Omental fat pad (tissue), 4 donors: ENCODE data around the gene RPL14. TPM values are rescaled to one million over a fixed set of nuclear protein-coding genes. Genes with fewer than 3 reads are reported as not detected.

Experiments used
- ATAC-seq: fragments of 150-250 bp; one replicate; pipeline ENCODE4 v1.9.1; 2016; ENCODE audit warnings: mild to moderate bottlenecking, moderate library complexity; ENCODE audit not compliant: low FRiP score
- DNase-seq: peaks from one replicate; pipeline ENCODE4 v3.0.0-alpha.2; 2019; ENCODE audit warnings: low spot score
- total RNA-seq, 4 donors: library from RNA; depleted of rRNA; stranded (reverse); fragments of >200 nt; gene quantifications; one replicate each; pipeline ENCODE4 v1.1.0, GENCODE V29; 2016
- TF ChIP-seq, protein P1 (sequence below), 3 donors: fragments of 450-650 bp; IDR thresholded peaks; one replicate each; pipeline ENCODE4 v1.5.1; 2016 to 2017; ENCODE audit warnings: antibody characterized with exemption in 3 of 3, mild to moderate bottlenecking in 3 of 3, moderate library complexity in 2 of 3

RPL14 gene
- total RNA-seq, 4 donors from 2014 or later, result 320 to 423 (median 382) TPM

- TF ChIP-seq, protein P1, sequence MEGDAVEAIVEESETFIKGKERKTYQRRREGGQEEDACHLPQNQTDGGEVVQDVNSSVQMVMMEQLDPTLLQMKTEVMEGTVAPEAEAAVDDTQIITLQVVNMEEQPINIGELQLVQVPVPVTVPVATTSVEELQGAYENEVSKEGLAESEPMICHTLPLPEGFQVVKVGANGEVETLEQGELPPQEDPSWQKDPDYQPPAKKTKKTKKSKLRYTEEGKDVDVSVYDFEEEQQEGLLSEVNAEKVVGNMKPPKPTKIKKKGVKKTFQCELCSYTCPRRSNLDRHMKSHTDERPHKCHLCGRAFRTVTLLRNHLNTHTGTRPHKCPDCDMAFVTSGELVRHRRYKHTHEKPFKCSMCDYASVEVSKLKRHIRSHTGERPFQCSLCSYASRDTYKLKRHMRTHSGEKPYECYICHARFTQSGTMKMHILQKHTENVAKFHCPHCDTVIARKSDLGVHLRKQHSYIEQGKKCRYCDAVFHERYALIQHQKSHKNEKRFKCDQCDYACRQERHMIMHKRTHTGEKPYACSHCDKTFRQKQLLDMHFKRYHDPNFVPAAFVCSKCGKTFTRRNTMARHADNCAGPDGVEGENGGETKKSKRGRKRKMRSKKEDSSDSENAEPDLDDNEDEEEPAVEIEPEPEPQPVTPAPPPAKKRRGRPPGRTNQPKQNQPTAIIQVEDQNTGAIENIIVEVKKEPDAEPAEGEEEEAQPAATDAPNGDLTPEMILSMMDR (IDR thresholded peaks at IDR 0.05), result no peak
- no peak for DNase-seq
- no peak for ATAC-seq
Measured at GRCh38 chr3:40432793-40433192, 24.3 kb upstream of the RPL14 start.

DNA sequence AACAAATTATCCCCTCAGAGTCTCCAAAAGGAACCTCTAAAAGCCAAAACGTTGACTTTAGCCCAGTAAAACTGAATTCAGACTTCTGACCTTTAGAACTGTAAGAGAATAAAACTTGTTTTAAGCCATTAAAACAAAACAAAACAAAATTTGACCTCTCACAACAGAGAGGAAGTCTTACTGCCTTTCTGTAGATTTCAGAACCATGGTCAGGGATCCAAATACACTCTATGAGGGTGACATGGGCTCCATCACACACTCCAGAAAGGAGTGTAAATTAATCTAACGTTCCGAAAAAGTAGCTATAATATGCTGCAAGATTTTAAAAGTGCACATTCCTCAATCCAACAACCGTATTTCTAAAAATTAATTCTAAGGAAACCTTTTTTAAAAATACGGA lies 19.2 kb upstream of the RPL14 start:
- TF ChIP-seq, protein P1 (IDR thresholded peaks at IDR 0.05), result no peak
- no peak for ATAC-seq
- no peak for DNase-seq

GRCh38 chr3:40445062-40445461 lies 12.1 kb upstream of the RPL14 start:
- ATAC-seq (no peak), DNase-seq (no peak)
- TF ChIP-seq, protein P1 (IDR thresholded peaks at IDR 0.05), result no peak

DNA sequence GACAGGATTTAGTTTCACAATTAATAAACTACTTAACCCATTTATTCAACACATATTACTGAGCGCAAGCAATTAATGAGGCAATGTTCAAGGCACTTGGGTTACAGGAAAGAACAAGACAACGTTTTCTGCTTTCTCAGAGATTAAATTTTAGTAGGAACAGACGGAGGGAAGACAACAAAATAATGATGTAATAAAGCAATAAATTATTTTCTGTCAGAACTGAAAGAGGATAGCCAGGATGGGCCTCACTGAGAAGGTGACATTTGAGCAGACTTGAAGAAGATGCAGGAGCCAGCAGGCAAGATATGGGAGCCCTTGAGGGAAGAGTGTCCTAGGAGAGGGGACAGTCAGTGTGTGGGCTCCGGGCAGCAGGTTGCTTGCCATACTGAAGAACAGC lies 11.3 kb upstream of the RPL14 start:
- DNase-seq (no peak), ATAC-seq (no peak)
- TF ChIP-seq, protein P1 (IDR thresholded peaks at IDR 0.05), result no peak

GRCh38 chr3:40450438-40450837 lies 6.7 kb upstream of the RPL14 start:
- TF ChIP-seq, protein P1 (IDR thresholded peaks at IDR 0.05), result no peak
- no peak for ATAC-seq

DNA sequence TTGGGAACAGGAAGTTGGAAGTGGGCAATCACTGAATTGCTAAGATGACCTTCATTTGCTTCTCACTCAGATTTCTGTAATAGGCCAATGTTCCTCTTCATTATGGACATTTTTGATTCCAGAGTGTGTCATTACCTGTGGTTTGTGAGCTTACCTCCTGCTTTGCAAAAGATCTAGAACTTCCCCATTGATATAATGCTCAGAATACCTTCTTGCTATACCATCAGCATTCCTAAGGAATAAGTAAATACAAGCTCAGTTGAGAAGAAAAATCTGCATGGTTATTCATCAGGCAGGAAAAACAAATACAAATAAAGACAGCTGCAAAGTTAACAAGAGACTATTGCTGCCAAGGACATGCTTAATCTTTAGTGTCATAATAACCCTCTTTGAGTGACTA lies 5.6 kb upstream of the RPL14 start:
- TF ChIP-seq, protein P1 (IDR thresholded peaks at IDR 0.05), result no peak
- no peak for ATAC-seq
- no peak for DNase-seq

More at GRCh38 chr3:40450438-40450837, 6.7 kb upstream of the RPL14 start:
- no peak for DNase-seq

GRCh38 chr3:40452057-40452456 lies 5.1 kb upstream of the RPL14 start:
- TF ChIP-seq, protein P1 (IDR thresholded peaks at IDR 0.05), result no peak
- no peak for ATAC-seq

More at GRCh38 chr3:40452057-40452456, 5.1 kb upstream of the RPL14 start:
- DNase-seq, result no peak
